ENCODE results near the gene MBP.
A peak's percentile ranks its signal among the peaks of the same experiment; 100 is the strongest.

The MBP gene

DNA sequence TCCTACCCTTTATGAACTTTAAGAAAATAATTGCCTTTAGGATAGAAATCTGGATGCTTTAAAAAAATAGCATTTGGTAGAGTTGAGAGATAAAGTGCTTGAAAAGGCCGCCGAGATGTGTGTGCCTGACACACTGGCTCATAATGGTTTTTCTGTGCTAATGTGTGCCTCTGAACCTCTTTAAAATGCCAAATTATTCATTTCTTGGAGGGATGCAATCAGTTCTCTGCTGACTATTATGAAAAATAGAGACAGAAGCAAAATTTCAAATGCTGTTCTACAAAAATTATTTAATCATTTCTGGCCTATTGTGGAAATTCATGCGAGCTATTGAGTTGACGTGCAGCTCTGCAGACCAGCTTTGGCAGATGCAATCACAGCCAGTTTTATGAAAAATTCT is 18.0 kb upstream of the MBP start:
- DNase-seq, result no peak

DNA sequence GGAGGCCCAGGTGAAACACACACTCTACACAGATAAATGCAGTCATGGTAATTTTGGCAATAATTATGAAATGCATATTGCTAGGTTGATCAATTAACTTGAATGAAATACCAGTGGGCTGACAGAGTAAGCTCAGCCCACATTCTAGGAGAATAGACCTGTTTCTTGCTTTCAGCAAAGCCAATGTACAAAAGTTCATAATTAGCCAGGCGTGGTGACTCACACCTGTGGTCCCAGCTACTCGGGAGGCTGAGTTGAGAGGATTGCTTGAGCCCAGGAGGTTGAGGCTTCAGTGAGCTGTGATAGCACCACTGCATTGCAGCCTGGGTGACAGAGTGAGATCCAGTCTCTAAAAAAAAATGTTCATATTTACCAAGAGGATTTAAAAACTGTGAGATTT is 15.7 kb upstream of the MBP start:
- no peak for DNase-seq

DNA sequence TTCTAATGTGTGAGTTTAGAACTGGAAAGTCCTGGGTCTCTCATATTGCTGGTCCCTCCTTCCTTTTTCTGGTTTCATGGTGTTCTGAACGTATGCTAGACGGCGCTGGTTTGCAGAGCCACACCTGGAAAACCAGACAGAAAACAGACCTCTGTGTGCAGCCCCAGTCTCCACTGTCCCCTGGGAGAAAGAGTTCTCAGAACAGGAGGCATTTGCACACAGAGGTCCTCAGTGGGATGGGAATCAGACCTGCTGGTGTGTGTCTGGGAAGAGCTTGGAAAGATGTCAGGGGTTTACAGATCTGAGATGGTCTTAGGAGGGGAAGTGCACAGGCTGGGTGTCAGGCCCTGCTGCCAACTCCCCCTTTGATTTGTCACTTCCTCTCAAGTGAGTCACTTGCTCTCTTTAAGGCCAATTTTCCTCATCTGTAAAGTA is 14.9 kb upstream of the MBP start:
- no peak for DNase-seq

DNA sequence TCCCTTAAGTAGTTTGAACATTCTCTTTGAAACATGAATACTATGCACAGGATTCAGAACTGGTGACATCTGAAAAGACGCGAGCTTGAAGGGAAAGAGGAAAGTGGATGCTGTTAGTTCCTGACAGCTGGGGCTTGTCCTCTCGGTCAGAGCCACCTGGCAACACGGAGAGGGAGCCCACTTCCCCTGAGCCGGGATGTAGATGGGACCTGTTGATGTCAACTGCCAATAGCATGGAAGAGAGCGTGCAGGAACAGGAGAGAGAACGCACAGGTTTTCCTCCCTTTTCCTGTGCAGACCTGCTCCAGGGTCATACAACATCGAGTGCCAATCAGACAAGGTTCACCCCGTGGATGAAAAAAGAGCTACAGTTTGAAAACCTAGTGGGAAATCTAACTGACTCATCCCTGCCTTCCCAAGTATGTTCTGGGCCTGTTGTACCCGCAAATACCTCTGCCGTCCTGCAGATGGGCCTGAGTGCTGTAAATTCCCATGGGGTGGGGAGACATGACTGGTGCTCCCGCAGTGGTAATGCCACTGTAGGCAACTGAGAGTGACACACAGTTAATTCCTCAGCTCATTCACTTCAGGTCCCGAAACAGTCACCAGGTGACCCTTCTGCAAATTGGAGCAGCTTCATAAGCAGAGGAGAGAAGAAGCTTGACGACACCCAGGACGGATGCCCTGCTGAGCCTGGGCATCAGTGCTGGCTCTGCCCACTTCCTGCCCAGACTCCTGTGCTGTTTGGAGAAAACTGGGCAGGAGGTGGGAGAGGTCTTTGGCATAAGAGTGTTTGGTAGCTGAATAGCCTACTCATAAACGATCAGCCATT is 13.9 kb upstream of the MBP start:
- DNase-seq, result no peak

DNA sequence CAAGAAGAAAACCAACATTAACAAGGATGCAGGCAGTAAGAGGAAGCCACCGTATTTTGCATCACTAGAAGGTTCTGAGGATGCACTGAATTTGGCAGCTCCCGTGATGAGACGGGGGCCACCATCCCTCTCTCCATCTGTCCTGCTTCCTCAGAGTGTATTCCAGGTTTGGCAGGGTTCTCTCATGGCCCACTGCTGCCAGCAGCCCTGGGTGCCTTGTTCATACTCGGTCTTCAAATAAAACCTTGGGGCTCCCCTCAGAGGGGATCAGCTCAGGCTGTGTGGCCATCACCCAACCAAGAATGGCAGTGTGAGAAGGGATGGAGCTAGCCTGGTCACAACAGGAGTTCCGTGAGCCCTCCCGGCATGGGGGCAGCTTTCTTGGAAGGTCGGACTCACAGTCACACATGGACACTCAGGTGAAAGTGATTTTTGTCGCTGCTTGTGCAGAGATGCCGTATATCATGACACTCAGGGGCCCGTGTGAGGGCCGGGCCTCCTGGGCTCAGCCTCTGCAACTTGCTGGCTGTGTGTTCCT is 12.8 kb upstream of the MBP start:
- DNase-seq, result no peak

DNA sequence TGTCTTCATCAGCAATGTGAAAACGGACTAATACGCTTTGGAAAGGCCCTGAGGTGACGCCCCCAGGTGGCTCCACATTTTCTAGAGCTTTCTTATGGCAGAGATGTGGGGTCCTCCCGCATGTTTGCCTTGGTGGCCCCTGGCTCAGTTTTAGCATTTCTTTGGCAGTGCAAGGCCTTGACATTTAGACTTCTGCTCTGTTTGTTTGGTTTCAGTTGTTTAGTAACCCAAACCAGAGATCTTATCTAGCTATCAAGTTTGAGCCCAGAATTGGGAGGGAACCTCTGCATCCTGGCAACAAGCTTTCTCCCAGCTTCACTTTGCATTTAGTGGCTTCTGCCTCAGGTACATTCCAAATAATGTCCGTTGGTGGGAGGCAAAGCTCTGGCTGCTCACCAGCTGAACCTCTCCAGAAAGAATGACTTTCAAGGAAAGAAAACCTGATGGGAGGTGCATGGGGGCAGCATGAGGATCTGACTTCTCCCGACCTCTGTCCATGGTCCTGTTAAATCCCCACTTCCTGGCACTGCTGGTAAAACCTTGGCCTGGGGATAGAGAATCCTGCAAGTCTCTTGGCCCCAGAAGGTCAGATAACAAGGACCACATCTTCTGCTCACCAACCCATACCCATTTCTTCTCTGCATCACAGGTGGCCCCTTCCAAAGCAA is 12.0 kb upstream of the MBP start:
- no peak for DNase-seq

DNA sequence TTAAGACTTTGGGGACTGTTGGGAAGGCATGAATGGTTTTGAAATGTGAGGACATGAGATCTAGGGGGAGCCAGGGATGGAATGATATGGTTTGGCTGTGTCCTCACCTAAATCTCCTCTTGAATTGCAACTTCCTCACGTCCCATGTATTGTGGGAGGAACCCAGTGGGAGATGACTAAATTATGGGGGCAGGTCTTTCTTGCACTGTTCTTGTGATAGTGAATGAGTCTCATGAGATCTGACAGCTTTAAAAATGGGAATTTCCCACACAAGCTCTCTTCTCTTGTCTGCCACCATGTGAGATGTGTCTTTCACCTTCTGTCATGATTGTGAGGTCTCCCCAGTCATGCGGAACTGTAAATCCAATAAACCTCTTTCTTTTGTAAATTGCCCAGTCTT is 11.5 kb upstream of the MBP start:
- no peak for DNase-seq

DNA sequence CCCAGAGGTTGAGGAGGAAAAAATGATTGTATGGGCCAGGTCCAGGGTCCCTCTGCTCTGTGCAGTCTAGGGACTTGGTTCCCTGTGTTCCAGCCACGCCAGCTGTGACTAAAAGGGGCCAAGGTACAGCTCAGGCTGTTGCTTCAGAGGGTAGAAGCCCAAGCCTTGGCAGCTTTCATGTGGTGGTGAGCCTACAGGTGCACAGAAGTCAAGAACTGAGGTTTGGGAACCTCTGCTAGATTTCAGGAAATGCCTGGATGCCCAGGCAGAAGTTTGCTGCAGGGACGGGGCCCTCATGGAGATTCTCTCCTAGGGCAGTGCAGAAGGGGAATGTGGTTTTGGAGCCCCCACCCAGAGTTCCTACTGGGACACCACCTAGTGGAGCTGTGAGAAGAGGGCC is 10.6 kb upstream of the MBP start:
- DNase-seq, result no peak

DNA sequence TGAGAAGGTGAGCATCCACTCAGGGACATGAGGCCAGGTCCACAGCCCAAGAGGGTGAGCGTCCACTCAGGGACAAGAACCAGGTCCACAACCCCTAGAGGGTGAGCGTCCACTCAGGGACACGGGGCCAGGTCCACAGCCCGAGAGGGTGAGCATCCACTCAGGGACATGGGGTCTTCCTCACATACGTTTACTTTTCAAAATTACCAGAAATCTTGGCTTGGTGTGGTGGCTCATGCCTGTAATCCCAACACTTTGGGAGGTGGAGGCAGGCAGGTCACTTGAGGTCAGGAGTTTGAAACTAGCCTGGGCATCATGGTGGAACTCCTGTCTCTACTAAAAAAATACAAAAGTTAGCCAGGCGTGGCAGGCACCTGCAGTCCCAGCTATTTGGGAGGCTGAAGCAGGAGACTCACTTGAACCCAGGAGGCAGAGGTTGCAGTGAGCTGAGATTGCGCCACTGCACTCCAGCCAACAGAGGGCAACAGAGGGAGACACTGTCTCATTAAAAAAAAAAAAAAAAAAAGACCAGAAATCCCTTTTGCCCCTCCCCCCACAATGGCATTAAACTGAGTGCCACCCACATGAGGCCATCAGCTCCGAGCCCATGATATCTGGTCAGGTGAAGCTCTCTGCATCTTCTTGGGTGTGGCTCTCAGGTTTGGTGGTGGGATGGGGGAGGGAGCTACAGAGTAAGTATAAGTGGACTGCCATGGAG is 9.0 kb upstream of the MBP start:
- no peak for DNase-seq

DNA sequence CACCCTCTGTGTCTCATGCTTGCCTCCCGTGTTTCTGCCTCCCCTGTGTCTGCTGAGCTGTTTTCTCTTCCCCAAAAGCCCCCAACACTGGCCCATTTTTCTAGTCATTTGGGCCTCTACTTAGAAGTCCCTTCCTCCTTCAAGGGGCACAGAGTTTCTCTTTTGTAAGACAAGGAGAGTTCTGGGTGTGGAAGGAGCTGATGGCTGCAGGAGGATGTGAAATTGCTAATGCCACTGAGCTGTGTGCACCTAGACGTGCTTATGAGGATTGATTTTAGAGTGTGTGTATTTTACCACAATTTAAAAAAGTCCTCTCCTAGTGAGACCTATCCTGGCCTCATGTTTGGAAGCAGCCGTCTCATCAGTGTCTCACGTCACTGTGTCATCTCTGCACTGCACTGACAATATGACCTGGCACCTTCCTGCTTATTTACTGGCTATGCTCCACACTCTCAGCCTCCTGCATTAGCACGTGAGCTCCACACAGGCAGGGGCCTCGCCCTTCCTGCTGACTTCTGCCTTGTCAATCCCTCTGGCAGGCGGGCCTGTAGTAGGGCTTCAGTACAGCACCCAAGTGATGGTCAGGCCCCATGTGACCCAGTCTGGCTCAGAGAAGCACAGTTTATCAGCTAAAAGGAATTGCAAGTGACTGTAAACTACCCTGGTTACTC is 8.0 kb upstream of the MBP start:
- peak; percentile 53 for DNase-seq

DNA sequence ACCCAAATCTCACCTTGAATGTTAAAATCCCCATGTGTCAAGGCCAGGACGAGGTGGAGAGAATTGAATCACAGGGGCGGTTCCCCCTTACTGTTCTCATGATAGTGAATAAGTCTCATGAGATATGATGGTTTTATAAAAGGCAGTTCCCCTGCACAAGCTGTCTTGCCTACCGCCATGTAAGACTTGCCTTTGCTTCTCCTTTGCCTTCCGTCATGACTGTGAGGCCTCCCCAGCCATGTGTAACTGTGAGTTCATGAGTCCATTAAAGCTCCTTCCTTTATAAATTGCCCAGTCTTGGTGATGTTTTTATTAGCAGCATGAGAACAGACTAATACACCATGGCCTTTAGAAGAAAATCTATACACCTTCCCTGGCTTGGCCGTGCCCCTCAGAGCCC is 7.4 kb upstream of the MBP start:
- no peak for DNase-seq

DNA sequence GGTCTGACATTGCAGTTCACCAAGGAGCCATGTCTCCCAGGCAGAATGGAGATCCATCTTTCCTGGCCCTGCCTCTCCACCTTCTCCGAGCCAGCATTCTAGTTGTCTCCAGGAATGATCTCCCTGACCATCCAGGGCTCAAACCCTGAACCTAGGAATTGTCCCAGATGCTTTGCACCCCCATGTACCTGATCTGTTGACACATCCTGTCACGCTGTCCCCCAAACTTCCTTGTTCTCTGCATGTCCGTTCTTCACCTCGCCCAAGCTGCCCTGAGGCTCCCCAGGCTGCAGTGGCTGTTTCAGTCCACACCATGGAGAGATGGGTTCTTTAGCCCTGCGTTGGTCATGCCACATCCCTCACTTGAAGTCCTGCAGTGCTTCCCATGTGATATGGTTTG is 7.0 kb upstream of the MBP start:
- no peak for DNase-seq

DNA sequence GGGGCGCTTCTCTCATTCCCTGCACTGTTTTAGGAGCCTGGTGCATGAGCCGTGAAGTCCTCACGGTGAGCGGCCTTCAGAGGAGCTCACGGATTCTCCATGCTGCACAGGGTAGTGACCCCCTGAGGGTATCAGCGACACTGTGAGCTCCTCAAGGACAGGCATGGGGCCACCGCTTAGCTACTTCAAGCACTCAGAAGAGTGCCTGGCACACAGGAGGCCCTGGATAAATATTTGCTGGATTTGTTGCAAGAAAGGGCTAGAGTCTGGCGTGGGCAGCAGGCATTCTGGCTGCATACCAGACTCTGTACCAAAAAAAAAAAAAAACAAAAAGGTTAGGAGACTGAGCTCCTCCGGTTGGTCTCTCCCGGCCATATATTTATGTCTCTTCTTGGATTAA is 5.7 kb upstream of the MBP start:
- DNase-seq, result no peak

DNA sequence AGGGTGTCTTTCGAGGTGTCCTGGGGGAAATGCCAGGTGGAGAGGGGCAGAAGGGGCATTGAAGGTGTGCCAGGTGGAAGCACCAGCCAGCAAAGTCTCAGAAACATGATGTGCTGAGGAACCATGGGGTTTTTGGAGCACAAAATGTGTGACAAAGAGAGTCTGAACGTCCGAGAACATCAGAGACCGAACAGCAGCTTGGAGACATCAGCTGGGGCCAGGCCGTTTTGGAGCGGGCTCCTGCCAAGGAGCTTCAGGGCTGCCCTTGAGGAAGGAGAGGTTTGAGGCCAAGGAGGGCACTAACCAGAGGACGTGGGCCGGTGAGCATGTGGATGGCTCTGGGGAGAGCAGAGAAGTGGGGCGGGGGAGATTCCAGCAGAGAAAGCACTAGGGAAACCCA is 5.3 kb upstream of the MBP start:
- no peak for DNase-seq

DNA sequence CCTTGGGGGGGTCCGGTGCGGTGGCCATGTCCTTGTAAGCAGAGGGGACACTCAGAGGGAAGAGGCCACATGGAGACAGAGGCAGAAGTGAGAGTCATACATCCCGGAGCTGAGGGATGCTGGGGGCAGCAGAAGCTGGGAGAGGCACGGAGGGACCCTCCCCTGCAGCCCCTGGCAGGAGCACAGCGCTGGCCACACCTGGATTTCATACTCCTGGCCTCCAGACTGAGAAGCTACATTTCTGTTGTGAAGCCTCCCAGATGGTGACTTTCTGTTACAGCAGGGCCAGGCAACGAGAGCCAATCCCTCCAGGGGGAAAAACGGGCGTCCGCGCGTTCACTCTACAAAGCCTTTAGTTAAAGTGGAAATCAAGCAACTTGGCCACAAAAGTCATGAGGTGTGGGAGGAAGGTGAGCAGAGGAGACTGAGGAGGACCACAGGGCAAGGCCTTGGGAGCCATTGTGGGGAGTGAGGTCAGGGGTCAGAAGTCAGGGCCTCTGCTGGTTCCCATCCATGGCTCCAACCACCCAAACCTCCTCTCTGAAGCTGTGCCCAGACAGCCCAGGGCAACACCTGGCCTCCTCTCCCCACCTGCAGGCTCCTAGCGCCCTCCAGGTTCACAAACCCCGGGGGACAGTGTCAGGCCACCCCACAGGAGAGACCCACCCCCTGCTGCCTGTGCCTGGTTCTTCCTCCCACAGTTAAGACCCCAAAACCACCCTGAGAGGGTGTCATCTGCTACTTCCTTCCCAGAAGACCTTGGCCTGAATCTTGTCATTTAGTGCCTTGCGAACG is 4.5 kb upstream of the MBP start:
- no peak for DNase-seq

DNA sequence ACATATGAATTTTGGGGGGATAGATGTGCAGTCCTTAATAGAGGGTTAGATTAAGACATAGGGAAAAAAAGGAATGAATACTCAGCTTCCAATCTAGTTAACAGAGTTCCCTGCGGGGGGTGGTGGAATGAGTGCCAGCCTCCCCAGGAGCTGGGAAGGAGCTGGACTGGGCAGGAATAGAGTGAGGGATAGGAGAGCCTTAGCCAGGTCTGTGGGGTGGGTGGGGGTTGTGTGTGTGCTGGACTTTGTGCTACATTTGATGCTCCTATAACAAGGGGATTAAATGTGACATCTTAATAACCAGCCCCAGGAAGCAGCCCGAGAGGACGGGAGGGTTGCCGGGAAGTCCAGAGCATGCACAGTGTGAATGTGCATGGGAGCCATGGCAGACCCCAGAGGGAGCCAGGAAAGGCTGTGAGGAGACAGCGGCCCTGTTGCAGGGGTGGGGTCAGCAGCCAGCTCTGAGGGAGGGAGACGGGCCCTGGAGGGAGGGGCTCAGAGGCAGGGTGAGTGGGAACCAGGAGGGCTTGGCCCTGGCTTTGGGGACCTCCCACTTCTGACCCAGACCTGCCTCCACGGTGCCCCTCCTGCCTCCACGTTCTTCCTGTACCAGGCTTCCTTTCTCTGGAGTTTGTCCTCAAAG is 3.6 kb upstream of the MBP start:
- no peak for DNase-seq

DNA sequence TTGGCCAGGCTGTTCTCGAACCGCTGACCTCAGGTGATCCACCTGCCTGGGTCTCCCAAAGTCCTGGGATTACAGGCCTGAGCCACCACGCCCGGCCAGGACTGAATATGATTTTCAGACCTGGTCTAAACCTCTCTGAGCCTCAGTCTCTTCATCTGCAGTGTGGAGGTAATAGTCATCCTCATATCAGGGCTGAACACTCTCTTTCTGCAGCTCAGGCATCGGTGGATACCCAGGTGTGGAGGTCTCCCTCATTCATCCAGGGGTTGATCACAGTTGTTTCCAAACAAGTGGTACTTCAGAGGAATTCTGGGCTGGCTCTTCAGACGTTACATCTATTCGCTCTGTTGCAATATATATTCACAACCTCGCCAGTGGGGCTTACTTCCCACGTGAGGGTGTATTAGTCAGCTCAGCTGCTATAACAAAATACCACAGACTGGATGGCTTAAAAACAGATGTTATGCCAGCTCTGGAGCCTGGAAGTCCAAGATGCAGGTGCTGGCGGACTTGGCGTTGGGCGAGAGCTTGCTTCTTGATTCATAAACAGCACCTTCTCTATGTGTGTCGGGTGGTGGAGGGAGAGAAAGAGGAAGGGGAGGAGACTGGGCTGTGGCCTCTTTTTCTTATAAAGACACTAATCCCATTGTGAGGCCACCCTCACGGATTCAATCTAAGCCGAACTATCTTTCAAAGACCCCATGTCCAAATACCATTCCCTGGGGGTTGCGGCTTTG is 2.9 kb upstream of the MBP start:
- DNase-seq, result no peak

DNA sequence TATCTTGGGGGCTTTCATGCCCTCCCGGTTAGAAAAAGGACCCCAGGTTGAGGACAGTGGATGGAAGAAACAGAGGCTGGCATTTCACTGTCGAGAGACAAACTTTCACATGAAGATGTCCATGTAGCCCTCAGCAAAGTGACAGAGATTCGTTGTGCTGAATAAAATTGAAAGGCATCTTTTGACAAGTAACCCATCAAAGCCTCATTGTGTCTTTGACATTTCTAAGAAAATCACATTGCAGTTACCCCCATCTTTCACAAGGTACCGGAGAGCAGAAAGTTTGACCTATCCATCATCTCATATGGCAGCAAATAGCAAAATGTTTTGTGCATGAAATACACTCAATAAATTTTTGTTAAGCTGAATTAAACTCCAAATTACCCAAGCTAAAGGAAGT is 2.0 kb upstream of the MBP start:
- DNase-seq, result no peak

DNA sequence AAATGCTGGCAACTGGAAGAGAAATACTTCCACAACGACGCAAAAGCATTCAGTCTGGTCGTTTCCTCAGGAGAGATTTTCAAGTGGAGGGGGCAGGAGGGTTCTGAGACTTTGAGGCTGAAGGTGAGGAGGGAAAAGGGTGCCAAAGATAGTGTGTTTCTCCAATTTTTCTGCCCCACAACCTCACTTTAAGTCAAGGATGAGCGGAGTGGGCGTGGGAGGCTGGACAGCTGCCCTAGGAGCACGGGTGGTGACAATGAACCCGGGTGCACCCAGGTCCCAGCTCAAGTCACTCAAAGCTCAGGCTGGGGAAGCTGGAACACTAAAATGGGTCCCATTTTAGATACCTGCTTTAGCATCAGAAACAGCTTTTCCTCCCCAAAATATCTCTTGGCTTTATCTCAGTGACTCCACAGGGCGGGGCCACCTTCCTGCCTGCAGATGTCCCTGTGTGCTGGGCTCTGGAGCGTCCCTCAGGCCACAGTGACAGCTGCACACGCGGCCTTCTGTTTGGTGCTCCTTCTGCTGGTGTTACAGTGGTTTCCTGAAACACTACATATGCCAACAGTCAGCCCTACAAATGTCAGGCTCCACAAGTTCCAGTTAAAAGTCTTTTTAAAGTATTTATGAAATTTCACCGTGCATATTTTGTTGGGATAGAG is 1.4 kb upstream of the MBP start:
- DNase-seq, result no peak

DNA sequence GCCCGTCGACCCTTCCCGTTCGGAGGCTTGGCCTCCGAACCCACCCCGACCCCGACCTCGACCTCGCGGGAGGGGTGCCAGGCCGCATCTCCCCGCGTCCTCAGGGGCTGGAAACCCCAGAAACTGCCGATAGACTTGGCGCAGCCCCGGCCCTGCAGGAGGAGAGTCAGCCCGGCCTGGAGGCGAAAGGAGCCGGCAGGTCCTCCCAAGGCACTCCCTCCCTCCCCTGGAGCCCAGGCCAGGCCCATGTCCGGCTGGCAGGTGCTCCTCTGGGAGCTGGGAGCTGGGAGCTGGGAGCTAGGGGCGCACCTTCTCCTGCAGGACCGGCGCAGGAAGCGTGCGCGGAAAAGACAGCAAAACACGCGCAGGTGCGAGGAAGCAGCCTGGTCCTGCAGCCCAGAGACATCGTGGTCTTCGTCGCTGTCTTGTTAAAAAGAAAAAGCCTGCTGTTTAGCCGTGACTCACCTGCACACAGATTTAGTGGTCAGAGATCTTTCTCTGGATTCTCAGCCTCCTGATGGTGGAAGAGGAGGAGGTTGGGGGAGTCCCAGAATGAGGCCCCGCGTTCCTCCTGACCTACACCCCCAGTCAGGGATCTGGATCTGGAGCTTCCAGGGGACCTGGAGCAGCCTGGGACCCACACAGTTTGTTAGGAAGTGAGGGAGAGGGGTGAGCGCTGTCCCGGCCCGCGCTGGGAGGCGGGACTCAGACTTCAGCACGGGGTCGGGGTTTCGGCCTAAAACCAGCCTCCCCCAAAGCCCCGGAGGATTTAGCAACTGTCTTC is 660 bp upstream of the MBP start:
- no peak for DNase-seq

All from activated effector memory CD4-positive, alpha-beta T cell treated with Interleukin-2 at 50 U/mL for 16 hours (primary cell).